ENCODE data around the gene ARHGAP25. TPM values are rescaled to one million over a fixed set of nuclear protein-coding genes. Genes with fewer than 3 reads are reported as not detected.

ARHGAP25 gene
- total RNA-seq, 1 donor, result 3.0 TPM

DNA sequence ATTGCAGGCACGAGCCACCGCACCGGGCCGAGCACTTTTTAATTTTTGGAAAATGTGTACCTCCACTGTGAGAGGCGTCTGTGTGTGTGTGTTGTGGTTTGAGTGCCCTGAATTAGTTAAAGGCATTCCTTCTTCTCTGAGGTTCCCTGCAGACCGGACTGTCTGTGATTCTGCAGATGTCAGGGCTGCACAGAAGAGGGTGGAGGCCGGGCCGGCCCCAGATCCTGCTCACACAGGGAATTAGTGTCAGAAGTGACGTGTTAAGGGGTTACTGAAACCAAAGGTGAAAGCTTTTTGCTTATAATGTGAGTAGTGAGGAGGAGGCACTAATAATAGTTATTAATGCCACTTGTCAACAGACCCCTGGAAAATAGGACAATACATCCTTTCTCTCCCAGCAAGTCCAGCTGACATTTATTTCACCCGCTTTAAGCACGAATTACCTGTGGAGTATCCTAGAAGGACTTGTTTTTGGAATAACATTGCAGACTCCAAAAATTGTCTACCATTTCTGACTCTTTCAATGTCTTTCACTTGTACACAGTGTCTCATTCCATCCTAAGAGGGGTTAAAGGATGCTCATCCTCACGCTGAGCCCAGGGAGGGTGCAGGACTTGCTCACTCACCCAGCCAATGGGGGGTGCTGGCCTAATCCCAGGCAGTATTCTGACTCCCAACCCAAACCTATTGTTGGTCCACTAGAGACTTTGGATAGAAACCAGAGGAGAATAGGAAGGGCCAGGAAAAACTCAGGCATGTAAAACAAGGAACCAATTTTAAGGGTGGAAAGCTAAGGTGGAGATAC, 16.2 kb downstream of the ARHGAP25 start:
- TF ChIP-seq, protein P1, sequence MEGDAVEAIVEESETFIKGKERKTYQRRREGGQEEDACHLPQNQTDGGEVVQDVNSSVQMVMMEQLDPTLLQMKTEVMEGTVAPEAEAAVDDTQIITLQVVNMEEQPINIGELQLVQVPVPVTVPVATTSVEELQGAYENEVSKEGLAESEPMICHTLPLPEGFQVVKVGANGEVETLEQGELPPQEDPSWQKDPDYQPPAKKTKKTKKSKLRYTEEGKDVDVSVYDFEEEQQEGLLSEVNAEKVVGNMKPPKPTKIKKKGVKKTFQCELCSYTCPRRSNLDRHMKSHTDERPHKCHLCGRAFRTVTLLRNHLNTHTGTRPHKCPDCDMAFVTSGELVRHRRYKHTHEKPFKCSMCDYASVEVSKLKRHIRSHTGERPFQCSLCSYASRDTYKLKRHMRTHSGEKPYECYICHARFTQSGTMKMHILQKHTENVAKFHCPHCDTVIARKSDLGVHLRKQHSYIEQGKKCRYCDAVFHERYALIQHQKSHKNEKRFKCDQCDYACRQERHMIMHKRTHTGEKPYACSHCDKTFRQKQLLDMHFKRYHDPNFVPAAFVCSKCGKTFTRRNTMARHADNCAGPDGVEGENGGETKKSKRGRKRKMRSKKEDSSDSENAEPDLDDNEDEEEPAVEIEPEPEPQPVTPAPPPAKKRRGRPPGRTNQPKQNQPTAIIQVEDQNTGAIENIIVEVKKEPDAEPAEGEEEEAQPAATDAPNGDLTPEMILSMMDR (IDR thresholded peaks at IDR 0.05; ENCODE audit: insufficient read depth, low read depth, low read length), result no peak
- no peak overlapping the region for H3K4me3 ChIP-seq (ENCODE audit: low read depth, low read length)
- DNase-seq (ENCODE audit: low read depth), result no peak

DNA sequence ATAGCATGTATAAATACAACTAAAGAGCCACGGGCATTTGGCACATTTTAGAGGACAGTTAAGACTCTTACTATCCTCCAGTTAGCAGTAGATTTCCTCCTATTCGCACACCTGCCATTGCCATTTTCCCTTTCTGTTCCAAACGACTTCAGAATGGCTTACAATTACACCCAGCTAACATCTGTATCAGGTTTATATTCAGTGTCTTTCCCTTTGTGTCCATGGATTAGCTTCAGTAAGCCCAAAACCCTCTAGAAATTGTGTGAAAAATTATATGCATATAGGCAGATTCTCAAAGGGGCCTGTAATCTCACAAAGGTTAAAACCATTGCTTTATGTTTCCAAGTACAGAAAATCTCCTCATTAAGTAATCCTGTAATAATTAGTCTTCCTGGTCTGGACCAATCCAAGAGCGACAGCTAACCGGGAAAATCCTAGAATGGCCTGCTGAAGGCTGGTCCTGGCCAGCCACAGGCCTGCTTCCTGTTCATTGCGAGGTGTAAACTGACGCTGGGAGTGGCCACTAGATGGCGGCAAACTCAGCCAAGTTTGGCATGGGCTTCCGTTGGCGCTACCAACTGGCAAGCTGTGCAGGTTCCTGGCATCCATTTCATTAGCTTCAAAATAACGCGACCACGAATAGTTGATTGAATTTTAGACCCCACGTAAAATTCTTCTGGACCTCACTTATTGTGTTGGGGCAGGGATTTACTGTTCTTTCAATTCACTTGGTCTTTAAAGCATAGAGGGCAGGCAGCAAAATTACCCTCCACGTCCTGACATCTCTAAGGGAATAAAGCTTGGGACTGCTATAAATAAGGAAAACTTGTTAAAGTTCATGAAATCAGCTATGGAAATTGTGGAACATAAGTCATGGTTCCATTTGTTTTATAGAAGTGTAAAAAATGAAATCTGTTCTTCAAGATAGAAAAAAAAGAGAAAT, 17.1 kb downstream of the ARHGAP25 start:
- peak; percentile 88 for DNase-seq (ENCODE audit: low read depth)
- TF ChIP-seq, protein P1 (IDR thresholded peaks at IDR 0.05; ENCODE audit: insufficient read depth, low read depth, low read length), result peak; percentile 88

DNA sequence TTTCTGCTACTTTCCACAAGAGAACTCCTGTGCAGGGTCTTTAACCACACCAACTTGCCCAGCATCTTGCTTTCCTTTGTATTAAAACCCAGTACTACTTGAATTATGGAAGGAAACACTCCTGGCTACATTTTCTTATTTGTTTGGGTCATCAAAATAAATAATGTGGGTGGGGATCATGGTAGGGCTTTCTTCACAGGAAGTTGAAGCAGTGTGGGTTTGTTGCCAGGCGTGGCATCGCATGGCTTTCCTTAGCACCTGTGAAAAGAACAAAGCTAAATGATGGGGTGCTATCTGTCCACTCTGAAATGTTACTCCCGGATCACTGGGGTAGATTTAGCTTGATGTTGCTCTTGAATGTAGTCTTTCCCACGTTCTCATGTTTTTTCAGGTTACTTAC, 18.7 kb downstream of the ARHGAP25 start:
- DNase-seq (ENCODE audit: low read depth), result no peak
- TF ChIP-seq, protein P1 (IDR thresholded peaks at IDR 0.05; ENCODE audit: insufficient read depth, low read depth, low read length), result no peak
- no peak overlapping the region for H3K4me3 ChIP-seq (ENCODE audit: low read depth, low read length)

More for the DNA sequence above, 17.1 kb downstream of the ARHGAP25 start:
- H3K4me3 ChIP-seq (ENCODE audit: low read depth, low read length), result no peak overlapping the region

DNA sequence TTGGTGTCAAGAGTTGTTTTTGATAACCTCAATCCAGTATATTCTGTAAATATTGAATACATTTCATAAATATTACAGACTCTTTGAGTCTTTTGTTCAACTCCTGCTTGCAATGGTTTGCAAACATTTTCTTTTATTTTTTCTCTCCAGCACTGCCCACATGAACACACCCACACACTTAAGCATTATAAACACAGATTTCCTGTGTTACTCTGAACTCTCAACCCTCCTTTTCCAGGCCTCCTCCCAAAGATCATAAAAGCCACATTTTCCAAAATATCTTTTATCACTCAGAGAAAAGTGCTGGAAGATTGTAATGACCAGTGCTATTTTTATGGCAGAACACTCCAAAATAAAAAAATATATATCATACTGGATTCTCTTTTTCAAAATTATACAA, 20.5 kb downstream of the ARHGAP25 start:
- TF ChIP-seq, protein P1 (IDR thresholded peaks at IDR 0.05; ENCODE audit: insufficient read depth, low read depth, low read length), result no peak

GRCh38 chr2:68756178-68756577, 21.6 kb downstream of the ARHGAP25 start:
- TF ChIP-seq, protein P1 (IDR thresholded peaks at IDR 0.05; ENCODE audit: insufficient read depth, low read depth, low read length), result no peak
- H3K4me3 ChIP-seq (ENCODE audit: low read depth, low read length), result no peak overlapping the region
- DNase-seq (ENCODE audit: low read depth), result no peak

More for the DNA sequence above, 20.5 kb downstream of the ARHGAP25 start:
- no peak overlapping the region for H3K4me3 ChIP-seq (ENCODE audit: low read depth, low read length)
- peak; percentile 75 for DNase-seq (ENCODE audit: low read depth)

GRCh38 chr2:68757081-68757480, 22.5 kb downstream of the ARHGAP25 start:
- TF ChIP-seq, protein P1 (IDR thresholded peaks at IDR 0.05; ENCODE audit: insufficient read depth, low read depth, low read length), result no peak
- DNase-seq (ENCODE audit: low read depth), result no peak
- H3K4me3 ChIP-seq (ENCODE audit: low read depth, low read length), result no peak overlapping the region

Measured in fibroblast of villous mesenchyme (primary cell).